Activated CD4-positive, alpha-beta T cell treated with anti-CD3 and anti-CD28 coated beads, Interleukin-2, amount 10 ng/mL, durations not matched to agents 24 days and 14 days (primary cell): ENCODE results near the gene PTS. TPM values are rescaled to one million over a fixed set of nuclear protein-coding genes. Genes with fewer than 3 reads are reported as not detected.

Experiments used
- DNase-seq: peaks from one replicate; pipeline ENCODE4 v3.0.0; 2022
- H3K27ac Mint-ChIP-seq: one replicate; pipeline ENCODE4 v1.8.0; 2022; ENCODE audit warnings: mild to moderate bottlenecking, mixed read lengths
- H3K27me3 Mint-ChIP-seq: one replicate; pipeline ENCODE4 v1.8.0; 2022; ENCODE audit warnings: mixed read lengths
- H3K36me3 Mint-ChIP-seq: one replicate; pipeline ENCODE4 v1.8.0; 2022; ENCODE audit warnings: low read depth, mild to moderate bottlenecking, mixed read lengths
- H3K4me1 Mint-ChIP-seq: one replicate; pipeline ENCODE4 v1.8.0; 2021; ENCODE audit warnings: mixed read lengths
- H3K4me3 Mint-ChIP-seq: one replicate; pipeline ENCODE4 v1.8.0; 2022; ENCODE audit warnings: mild to moderate bottlenecking, moderate library complexity, mixed read lengths
- H3K9me3 Mint-ChIP-seq: one replicate; pipeline ENCODE4 v1.8.0; 2021; ENCODE audit warnings: mixed read lengths
- intact Hi-C: fragments of 100-400 bp; cut with micrococcal nuclease; formaldehyde crosslinking; loops from one replicate; pipeline ENCODE4 v1.15.1; 2023
- total RNA-seq: library from RNA; stranded (reverse); gene quantifications from 2 replicates; pipeline ENCODE4 v1.2.3, GENCODE V29; 2022

The PTS gene
- total RNA-seq, 1 donor from 2014 or later: 33.1 TPM

DNA sequence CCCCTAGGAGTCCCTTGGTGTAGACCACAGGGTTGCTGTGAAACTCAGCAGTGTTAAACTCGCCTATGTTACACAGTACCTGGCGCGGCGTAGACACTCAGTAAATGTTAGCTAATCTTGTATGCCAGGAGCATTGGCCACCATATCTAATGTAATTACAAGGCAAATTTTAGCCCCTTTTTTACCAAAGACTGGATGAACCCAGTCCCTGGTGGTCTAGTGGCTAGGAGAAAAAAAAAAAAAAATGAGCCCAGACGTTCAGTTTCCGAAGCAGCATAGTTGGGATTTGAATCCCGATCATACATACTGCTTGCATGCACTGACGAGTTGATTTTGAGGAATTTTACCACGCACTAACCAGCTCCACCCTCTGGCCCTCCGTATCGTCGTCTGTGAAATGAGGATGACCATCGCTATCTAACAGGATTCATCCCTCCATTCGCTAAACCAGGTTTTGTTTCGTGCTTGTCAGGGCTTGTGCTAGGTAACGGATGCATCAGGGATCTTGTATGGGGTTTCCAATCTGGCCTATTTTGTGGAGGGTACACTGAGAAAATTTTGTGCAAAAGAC, 688 bp downstream of the PTS start:
- intact Hi-C loops: loop anchor here (1.0 to 2.0 kb wide), 4 partner anchors 53 to 1088 kb away; partner anchors contain the start of gene TTC12
- peak overlapping the region; percentile 94 for H3K27ac Mint-ChIP-seq

DNA sequence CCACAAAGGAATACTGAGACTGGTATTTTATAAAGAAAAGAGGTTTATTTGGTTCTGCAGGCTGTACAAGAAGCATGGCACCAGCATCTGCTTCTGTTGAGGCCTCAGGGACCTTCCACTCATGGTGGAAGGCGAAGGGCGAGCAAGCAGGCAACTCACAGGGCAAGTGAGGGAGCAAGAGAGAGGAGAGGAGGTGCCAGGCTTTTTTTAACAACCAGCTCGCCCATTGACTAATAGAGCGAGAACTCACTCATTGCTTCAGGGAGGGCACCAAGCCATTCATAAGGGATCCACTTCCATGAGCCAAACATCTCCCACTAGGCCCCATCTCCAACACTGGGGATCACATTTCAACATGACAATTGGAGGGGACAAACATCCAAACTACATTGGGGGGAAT, 1.2 kb downstream of the PTS start:
- no peak for DNase-seq
- peak overlapping the region; percentile 94 for H3K27ac Mint-ChIP-seq
- no peaks in the 10 kb centered on the region for H3K9me3 Mint-ChIP-seq
- peaks cover 16% of the 10 kb centered on the region for H3K4me1 Mint-ChIP-seq
- H3K27me3 Mint-ChIP-seq: peaks cover 3% of the 10 kb centered on the region
- intact Hi-C loops: loop anchor here (2.0 kb wide), 3 partner anchors 63 to 1087 kb away; partner anchors contain the start of gene TTC12
- H3K36me3 Mint-ChIP-seq: peaks cover 40% of the 10 kb centered on the region
- peak overlapping the region; percentile 94 for H3K4me3 Mint-ChIP-seq

More for the DNA sequence above, 688 bp downstream of the PTS start:
- H3K4me3 Mint-ChIP-seq: peak overlapping the region; percentile 94
- DNase-seq: no peak
- H3K9me3 Mint-ChIP-seq: no peaks in the 10 kb centered on the region
- H3K36me3 Mint-ChIP-seq: peaks cover 37% of the 10 kb centered on the region
- H3K4me1 Mint-ChIP-seq: peaks cover 16% of the 10 kb centered on the region
- H3K27me3 Mint-ChIP-seq: peaks cover 3% of the 10 kb centered on the region

GRCh38 chr11:112228706-112229105, 2.5 kb downstream of the PTS start:
- Mint-ChIP-seq H3K27me3 (peaks cover 3% of the 10 kb centered on the region), H3K4me1 (peaks cover 15% of the 10 kb centered on the region), H3K4me3 (no peak overlapping the region), H3K36me3 (peaks cover 40% of the 10 kb centered on the region), H3K9me3 (no peaks in the 10 kb centered on the region), H3K27ac (no peak overlapping the region)
- intact Hi-C loops: no loop called here
- no peak for DNase-seq

DNA sequence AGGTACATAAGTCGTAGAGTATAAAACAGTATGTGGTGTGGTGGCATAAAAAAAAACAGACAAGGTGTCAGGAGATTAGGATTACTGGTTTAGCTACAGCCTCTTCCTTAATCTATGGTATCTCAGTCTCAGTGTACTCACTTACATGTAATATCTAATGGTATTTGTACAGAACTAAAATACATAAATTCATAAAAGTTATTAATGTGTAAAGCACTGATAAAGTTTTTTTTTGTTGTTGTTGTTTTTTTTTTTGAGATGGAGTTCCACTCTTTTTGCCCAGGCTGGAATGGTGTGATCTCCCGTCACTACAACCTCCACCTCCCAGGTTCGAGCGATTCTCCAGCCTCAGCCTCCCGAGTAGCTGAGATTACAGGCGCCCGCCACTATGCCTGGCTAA, 2.9 kb downstream of the PTS start:
- no peak for DNase-seq
- H3K4me1 Mint-ChIP-seq: peaks cover 15% of the 10 kb centered on the region
- intact Hi-C loops: no loop called here
- H3K4me3 Mint-ChIP-seq: no peak overlapping the region
- no peak overlapping the region for H3K27ac Mint-ChIP-seq
- H3K36me3 Mint-ChIP-seq: peaks cover 42% of the 10 kb centered on the region
- peaks cover 3% of the 10 kb centered on the region for H3K27me3 Mint-ChIP-seq
- H3K9me3 Mint-ChIP-seq: no peaks in the 10 kb centered on the region

DNA sequence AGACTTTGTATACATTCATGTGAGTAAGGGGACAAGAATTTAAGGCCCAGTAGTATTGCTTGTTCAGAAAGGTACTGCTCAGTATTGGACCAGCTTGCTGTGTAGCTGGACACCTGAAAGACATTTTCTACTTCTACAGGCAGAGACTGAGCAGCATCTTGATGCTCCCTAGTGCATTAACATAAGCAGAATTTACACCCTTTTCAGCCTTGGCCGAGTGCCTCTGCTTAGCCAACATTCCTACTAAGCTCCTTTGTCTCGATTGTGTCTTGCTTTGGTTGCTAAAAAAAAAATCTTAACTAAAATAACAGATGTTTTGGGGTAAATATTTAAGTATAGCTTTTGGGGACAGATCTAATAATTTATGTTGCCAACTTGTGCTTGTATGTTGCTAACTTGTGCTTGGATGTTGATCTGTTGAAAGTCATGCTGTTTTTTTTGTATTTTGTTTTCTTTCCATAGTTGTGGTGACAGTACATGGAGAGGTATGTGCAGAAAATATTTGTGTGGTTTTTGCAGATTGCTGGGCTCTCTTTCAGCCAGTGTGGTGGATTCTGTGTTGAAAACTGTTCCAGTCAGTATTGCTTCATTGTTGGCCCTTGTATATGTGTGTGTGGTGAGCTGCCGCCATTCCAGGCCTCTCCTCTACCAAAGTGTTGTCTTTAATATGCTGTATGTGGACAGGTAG, 3.7 kb downstream of the PTS start:
- H3K4me1 Mint-ChIP-seq: peaks cover 15% of the 10 kb centered on the region
- no peak for DNase-seq
- H3K9me3 Mint-ChIP-seq: no peaks in the 10 kb centered on the region
- H3K4me3 Mint-ChIP-seq: no peak overlapping the region
- peaks cover 42% of the 10 kb centered on the region for H3K36me3 Mint-ChIP-seq
- H3K27me3 Mint-ChIP-seq: no peaks in the 10 kb centered on the region
- intact Hi-C loops: no loop called here
- H3K27ac Mint-ChIP-seq: no peak overlapping the region

DNA sequence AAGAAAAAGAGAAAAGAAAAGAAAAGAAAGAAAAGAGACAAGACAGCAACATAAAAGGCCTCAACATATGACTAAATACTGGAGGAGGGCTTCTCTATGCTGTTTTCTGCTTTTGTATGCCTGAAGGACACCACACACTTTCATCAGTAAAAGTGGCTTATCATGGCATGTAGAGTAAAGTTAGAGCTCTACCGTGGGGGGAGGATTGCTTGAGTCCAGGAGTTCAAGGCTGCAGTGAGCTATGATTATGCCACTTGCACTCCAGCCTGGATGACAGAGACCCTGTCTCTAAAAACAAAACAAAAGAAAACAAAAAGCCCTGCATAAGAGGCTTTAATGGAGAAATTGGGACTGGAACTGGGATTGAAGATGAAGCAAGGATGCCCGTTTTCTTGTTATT, 5.7 kb downstream of the PTS start:
- H3K4me3 Mint-ChIP-seq: no peak overlapping the region
- no peaks in the 10 kb centered on the region for H3K27me3 Mint-ChIP-seq
- intact Hi-C loops: no loop called here
- peaks cover 13% of the 10 kb centered on the region for H3K4me1 Mint-ChIP-seq
- H3K36me3 Mint-ChIP-seq: peaks cover 55% of the 10 kb centered on the region
- no peaks in the 10 kb centered on the region for H3K9me3 Mint-ChIP-seq
- no peak for DNase-seq
- no peak overlapping the region for H3K27ac Mint-ChIP-seq

- Mint-ChIP-seq H3K36me3 (peaks cover 41% of the 10 kb centered on the region), H3K9me3 (no peaks in the 10 kb centered on the region), H3K27ac (no peak overlapping the region), H3K4me1 (no peaks in the 10 kb centered on the region), H3K4me3 (no peak overlapping the region), H3K27me3 (no peaks in the 10 kb centered on the region)
- intact Hi-C loops: no loop called here
- DNase-seq: no peak
These were observed 9.6 kb downstream of the PTS start for GRCh38 chr11:112235750-112236390.

DNA sequence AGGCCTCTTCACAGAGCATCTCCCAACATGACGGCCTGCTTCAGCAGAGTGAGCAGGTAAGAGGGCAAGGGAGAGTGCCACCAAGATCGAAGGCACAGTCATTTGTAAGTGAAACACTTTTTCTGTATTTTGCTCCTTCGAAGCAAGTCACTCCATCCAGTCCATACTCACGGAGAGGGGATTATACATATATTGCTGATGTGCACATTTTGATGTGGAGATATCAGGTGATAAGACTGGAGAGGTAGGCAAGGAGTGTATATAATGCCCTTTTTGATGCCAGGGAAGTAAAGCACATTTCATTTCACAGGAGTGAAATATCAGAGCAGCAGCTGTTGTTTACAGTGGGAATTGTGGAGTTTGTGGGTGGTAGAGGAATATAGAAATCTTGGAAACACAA, 11.2 kb downstream of the PTS start:
- Mint-ChIP-seq H3K27ac (no peak overlapping the region), H3K36me3 (peaks cover 37% of the 10 kb centered on the region), H3K9me3 (no peaks in the 10 kb centered on the region), H3K4me3 (no peak overlapping the region), H3K4me1 (no peaks in the 10 kb centered on the region), H3K27me3 (no peaks in the 10 kb centered on the region)
- intact Hi-C loops: no loop called here
- no peak for DNase-seq

DNA sequence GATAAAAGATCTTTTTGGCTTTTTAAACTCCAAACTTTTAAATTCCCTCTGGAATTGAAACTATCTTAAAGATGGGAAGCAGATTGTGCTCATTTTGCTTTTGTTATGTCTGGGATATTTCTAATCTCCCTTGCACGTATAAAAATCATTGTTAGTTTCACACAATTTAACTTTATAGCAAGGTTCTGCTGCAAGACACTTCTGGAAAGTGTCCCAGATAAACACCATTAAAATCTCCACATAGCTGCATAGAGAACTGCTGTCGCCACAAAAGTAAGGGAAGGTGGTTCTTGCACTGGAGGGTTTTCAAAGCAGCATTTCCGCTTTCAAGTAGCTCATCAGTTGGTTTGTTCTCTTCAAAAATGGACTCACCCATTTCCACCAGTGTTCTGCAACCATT, 11.8 kb downstream of the PTS start:
- intact Hi-C loops: no loop called here
- Mint-ChIP-seq H3K36me3 (peaks cover 43% of the 10 kb centered on the region), H3K9me3 (no peaks in the 10 kb centered on the region), H3K4me3 (no peak overlapping the region), H3K4me1 (no peaks in the 10 kb centered on the region), H3K27me3 (no peaks in the 10 kb centered on the region), H3K27ac (no peak overlapping the region)
- no peak for DNase-seq

DNA sequence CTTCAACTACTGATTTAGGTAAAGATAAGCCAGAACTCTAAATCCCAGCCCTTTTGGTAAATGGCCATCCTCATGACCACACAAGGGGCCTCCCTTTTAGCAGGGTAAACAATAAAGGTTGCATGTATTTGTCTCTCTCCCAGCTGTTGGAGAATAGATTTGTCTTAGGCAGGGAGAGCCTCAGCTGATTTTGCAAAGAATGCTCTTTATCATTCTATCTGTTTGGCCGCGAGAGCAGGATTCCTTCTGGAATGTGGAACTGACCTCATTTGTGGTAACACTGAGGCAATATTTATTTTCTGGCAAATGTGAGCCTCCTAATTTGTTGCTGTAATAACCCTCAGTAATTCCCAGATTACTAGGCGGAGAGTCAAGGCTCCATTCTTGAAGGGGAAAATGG, 15.3 kb downstream of the PTS start:
- no peak overlapping the region for H3K4me3 Mint-ChIP-seq
- no peaks in the 10 kb centered on the region for H3K4me1 Mint-ChIP-seq
- H3K9me3 Mint-ChIP-seq: no peaks in the 10 kb centered on the region
- no peak overlapping the region for H3K27ac Mint-ChIP-seq
- DNase-seq: no peak
- peaks cover 37% of the 10 kb centered on the region for H3K36me3 Mint-ChIP-seq
- intact Hi-C loops: no loop called here
- no peaks in the 10 kb centered on the region for H3K27me3 Mint-ChIP-seq

DNA sequence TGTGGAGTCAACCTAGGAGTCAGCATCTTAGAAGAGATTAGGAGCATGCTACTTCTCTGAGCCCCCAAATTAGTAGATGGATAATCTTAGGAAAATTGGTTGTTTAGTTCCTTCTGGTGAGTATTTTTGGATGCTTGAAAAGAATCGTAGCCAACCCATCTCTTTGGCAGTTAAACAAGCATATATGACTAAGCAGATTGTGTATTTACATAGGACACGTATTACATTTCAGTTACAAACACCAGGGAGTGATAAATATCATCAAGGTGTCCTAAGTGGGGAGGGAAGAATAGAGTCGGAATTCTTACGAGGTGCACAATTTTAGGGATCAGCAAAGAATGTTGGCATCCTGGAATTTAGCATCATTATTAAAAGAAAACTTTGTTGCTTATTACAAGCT, 21.0 kb downstream of the PTS start:
- Mint-ChIP-seq H3K4me3 (no peak overlapping the region), H3K27ac (no peak overlapping the region), H3K9me3 (no peaks in the 10 kb centered on the region), H3K36me3 (peaks cover 13% of the 10 kb centered on the region), H3K27me3 (no peaks in the 10 kb centered on the region), H3K4me1 (no peaks in the 10 kb centered on the region)
- intact Hi-C loops: no loop called here
- no peak for DNase-seq

GRCh38 chr11:112248201-112248600, 22.0 kb downstream of the PTS start:
- Mint-ChIP-seq H3K36me3 (peaks cover 5% of the 10 kb centered on the region), H3K4me1 (no peaks in the 10 kb centered on the region), H3K9me3 (no peaks in the 10 kb centered on the region), H3K4me3 (no peak overlapping the region), H3K27ac (no peak overlapping the region), H3K27me3 (no peaks in the 10 kb centered on the region)
- no peak for DNase-seq
- intact Hi-C loops: no loop called here

DNA sequence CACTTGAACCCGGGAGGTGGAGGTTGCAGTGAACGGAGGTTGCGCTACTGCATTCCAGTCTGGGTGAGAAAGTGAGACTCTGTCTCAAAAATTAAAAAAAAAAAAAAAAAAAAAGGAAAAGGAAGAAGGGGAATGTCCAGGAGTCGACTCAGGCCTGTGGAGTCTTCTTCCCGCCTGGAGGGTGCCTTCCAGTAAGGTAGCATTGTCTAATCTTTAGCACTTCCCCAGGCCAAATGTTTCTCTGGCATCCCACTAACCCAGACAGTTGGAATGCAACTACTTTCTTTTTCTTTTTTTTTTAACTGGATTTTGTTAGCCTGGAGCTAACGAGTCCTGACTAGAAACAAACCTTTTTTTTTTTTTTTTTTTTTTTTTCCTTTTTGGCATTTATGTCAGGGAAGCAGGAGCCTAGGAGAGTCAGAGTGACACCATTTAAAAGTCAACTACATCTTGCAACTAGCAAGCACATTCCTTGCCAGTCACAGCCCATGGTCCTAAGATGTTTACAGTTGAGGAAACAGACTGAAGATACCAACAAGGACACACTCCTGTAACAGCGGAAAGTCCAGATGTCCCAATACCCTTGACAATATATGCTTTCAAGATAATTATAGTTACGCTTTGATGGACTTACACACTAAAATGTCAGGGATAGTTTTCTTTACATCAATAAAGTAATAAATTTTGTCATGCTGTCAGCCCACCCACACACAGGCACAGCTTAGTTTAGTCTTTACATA, 23.8 kb downstream of the PTS start:
- H3K4me3 Mint-ChIP-seq: no peak overlapping the region
- no peaks in the 10 kb centered on the region for H3K4me1 Mint-ChIP-seq
- H3K27me3 Mint-ChIP-seq: no peaks in the 10 kb centered on the region
- intact Hi-C loops: no loop called here
- no peak for DNase-seq
- H3K36me3 Mint-ChIP-seq: no peaks in the 10 kb centered on the region
- no peaks in the 10 kb centered on the region for H3K9me3 Mint-ChIP-seq
- H3K27ac Mint-ChIP-seq: no peak overlapping the region
